ENCODE data around the gene PPP6R1.

DNA sequence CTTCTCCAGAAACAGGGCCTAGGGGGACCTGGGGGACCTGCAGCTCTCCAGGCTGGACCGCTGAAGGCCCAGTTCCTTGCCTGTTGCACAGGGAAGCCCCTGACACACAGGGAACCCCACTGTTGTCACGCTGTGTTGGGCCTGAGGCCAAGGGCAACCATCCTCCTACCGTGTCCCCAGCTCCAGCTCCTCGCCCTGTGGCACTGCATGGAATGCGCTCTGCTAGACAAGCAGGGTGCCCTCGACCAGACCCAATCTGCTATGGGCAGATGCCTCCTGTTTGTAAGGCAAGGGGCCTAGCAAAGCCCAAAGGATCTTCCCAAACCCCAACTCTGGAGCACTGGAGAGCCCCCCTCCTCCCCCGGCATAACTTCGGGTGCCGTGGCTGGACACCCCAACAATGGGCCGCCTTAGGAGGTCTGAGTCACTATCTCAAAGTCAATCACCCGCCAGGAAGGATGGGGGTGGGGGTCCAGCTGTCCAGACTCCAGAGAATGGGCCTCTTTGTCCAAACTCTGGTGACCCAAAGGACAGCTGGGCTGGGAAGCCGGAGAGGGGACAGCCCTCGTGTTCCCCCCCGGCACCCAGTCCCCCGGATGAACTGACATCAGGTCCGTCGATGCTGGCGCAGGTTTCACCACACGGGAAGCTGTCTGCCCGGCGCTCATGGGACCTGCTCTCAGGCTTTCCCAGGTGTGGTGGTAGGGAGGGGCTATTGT is 28.7 kb upstream of the PPP6R1 start:
- TF ChIP-seq, protein P1, sequence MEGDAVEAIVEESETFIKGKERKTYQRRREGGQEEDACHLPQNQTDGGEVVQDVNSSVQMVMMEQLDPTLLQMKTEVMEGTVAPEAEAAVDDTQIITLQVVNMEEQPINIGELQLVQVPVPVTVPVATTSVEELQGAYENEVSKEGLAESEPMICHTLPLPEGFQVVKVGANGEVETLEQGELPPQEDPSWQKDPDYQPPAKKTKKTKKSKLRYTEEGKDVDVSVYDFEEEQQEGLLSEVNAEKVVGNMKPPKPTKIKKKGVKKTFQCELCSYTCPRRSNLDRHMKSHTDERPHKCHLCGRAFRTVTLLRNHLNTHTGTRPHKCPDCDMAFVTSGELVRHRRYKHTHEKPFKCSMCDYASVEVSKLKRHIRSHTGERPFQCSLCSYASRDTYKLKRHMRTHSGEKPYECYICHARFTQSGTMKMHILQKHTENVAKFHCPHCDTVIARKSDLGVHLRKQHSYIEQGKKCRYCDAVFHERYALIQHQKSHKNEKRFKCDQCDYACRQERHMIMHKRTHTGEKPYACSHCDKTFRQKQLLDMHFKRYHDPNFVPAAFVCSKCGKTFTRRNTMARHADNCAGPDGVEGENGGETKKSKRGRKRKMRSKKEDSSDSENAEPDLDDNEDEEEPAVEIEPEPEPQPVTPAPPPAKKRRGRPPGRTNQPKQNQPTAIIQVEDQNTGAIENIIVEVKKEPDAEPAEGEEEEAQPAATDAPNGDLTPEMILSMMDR (IDR thresholded peaks at IDR 0.05; ENCODE audit: poor library complexity), result no peak
- no peak for TF ChIP-seq EZH2phosphoT487 (IDR thresholded peaks at IDR 0.05; ENCODE audit: low read depth, severe bottlenecking, unreplicated experiment)

Data from hepatocyte (in vitro differentiated cells).